GM21390 (cell line): ENCODE data around the gene RPEL1.
"Not testable (repeated sequence)": the region's sequence is repeated elsewhere in the genome, so short reads cannot be mapped to it uniquely, and the experiment has no call there.

Source experiments
- ATAC-seq: cut with Tn5 transposase; IDR thresholded peaks from one replicate; pipeline ENCODE4 v1.9.1; 2021; ENCODE audit not compliant: unreplicated experiment

RPEL1 gene

DNA sequence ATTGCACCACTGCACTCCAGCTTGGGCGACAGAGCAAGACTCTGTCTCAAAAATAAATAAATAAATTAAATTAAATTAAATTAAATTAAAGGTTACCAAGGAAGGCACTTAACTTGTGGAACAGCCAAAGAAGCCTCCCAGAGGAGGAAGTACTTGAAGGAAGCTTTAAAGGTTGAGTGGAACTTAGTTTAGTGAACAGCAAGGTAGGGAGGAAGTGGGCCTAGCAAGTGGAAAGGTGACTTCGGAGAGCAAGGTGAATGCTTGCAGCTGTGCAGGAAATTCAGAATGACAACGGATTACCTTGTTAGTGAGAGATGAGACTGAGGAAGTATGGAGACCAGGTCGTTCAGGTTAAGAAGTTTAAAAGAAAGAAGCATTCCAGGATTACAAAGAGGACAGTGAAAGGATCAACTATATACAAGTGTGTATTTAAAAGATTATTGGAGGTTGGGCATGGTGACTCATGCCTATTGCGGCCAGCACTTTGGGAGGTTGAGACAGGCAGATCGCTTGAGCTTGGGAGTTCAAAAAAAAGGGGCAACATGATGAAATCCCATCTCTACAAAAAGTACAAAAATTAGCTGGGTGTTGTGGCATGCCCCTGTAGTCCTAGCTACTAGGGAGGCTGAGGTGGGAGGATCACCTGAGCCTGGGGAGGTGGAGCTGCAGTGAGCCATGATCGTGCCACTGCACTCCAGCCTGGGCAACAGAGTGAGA, 12.8 kb upstream of the RPEL1 start:
- ATAC-seq = no peak

DNA sequence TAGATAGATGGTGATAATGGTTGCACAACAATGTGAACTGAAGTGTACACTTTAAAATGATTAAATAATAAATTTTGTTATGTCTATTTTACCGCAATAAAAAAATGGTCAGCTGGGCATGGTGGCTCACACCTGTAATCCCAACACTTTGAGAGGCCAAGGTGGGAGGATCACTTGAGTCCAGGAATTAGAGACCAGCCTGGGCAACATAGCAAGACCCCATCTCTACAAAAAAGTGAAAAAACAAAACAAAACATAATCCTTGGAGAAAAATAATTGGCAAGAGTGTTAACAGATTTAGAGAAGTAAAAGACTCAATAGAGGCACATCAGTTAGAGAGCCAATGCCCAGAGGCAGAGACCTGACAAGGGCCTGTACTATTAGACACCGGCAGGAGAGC, 9.9 kb upstream of the RPEL1 start:
- no peak for ATAC-seq

- no peak for ATAC-seq
Observed at GRCh38 chr10:103238506-103239252, 7.0 kb upstream of the RPEL1 start.

DNA sequence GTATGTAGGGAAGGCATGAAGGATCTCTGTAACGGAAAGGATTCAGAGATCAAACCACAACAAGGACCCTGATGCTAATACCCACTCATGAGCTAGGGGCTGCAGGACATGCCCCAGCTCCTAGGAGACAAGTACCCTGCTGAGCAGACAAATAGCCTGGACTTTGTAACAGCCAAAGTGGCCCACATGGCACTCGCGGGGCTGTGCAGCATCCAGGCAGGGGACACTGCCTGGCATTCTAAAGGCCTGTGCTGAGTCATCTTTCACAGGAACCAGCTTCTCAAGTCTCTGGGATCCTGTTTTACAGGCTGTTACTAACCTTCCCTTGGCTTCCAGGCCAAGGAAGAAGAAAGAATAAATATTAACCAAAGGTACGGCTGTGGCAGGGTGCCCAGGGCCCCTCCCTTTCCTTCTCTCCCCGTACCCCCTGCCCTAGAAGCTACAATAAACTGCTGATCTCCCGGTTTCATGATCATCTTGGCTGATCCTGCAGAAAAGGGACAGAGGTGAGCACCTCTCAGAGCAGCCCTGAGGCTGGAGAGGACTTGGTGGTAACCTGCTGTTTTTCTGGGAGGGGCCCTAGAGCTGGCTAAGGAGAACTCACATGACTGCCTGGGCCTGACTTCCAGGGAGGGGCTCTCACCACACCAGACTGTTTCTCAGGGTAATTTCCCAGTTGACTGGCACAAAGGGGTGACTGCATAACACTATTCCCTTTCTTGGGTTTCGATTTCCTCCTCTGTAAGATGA, 4.2 kb upstream of the RPEL1 start:
- ATAC-seq = no peak

DNA sequence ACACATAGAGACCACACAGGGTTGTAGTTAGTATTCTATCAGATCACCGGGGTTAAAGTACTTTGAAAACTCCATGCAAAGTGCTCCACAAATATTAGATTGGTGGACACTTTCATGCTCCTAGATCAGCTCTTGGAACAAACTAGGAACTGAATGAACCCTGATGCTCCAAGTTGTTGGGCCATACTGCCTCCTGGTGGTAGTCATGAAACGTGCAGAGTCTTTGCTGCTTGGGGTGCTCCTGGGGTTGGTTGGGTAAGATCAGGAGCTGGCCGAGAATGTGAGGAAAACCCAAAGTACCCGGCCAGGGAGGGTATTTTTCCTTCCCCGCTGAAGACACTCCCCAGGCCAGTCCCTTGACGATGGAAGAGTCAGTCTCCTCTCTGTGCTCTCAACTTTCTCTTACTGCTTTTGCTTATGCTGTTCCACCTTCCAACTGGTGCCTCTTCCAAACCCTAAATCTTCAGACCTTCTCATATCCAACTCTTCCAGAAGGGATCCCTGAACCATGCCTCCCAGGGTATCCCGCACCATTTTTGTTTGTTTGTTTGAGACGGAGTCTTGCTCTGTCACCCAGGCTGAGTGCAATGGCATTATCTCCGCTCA, 918 bp upstream of the RPEL1 start:
- no peak for ATAC-seq

DNA sequence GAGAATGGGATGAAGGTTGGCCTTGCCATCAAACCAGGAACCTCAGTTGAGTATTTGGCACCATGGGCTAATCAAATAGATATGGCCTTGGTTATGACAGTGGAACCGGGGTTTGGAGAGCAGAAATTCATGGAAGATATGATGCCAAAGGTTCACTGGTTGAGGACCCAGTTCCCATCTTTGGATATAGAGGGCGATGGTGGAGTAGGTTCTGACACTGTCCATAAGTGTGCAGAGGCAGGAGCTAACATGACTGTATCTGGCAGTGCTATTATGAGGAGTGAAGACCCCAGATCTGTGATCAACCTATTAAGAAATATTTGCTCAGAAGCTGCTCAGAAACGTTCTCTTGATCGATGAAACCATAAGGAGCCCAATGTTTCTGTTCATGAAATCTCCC, 637 bp downstream of the RPEL1 start:
- ATAC-seq = no peak

GRCh38 chr10:103254113-103254512, 8.4 kb downstream of the RPEL1 start:
- ATAC-seq = no peak

- ATAC-seq = no peak
Observed at GRCh38 chr10:103254538-103255325, 9.0 kb downstream of the RPEL1 start.

- ATAC-seq = no peak
Observed at GRCh38 chr10:103256613-103257012, 10.9 kb downstream of the RPEL1 start.

DNA sequence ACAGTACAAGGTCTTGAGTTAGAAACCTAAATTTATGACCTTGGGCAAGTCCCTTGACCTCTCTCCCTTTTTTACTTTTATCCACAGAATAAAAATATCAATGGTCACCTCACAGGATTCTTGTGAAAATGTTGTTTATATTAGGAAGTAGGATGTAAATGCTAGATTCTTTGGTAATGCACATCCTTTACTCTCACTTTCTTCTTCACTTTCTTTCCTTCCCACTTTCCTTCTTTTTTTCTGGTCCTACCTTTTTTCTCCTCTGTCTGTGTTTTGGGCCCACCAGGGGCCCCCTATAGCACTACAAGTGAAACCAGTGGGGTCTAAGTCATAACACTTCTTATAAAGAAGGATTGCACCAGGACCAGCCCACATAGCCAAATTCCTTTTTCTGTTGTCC, 12.1 kb downstream of the RPEL1 start:
- ATAC-seq = no peak

DNA sequence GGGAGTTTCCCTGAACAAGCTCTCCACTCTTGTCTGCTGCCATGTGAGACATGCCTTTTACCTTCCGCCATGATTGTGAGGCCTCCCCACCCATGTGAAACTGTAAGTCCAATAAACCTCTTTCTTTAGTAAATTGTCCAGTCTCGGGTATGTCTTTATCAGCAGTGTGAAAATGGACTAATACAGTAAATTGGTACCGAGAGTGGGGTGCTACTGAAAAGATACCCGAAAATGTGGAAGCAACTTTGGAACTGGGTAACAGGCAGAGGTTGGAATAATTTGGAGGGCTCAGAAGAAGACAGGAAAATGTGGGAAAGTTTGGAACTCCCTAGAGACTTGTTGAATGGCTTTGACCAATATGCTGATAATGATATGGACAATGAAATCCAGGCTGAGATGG, 13.2 kb downstream of the RPEL1 start:
- ATAC-seq = not testable (repeated sequence)

GRCh38 chr10:103259989-103260388, 14.3 kb downstream of the RPEL1 start:
- ATAC-seq = no peak

DNA sequence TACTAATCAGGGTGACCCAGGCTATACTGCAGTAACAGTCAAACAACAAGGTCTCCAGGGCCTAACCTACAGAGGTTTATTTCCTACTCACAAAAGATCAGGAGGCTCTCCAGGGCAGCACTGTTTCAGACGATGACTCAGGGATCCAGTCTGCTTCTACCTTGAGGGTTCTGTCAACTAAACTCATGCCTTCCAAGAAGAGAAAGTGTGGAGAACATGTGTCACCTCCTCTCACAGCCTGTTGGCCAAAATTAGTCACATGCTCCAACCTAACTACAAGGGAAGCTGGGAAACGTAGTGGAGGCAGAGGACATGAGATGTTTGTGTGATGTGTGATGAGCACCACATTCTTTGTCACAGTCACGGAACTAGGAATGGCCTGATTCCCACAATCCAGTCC, 16.5 kb downstream of the RPEL1 start:
- ATAC-seq = no peak

- ATAC-seq = no peak
Observed at GRCh38 chr10:103265717-103266329, 20.1 kb downstream of the RPEL1 start.

- no peak for ATAC-seq
Observed at GRCh38 chr10:103273041-103273441, 27.4 kb downstream of the RPEL1 start.

DNA sequence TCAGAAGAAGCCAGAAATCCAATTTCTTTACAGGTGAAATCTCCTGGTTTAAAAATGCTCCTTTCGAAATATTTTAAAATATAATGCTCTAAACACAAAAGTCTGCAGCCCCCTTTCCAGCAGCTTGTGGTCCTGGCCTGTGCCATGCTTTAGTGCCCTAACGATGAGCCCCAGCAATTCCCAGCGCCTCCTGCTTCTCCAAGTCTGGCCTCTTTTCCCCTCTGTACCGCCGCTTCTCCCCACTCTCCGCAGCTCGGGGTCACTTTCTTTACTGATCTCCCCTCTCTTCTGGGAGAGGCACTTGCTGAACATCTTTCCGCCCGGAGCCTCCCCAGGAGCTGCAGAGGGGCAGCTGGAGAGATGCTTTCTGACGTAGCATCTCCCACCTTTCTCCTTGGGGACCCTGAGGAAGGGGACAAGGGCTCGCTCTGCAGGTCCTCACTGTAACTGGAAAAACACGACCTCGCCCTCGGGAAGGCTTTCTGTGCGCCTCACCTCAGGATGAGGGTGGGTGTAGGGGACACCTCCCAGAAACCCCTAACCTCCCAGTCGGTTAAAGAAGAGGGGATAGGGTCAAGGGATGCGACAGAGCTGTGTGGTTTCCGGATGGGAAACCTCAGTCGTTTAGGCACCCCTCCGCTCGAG, 30.7 kb downstream of the RPEL1 start:
- no peak for ATAC-seq

DNA sequence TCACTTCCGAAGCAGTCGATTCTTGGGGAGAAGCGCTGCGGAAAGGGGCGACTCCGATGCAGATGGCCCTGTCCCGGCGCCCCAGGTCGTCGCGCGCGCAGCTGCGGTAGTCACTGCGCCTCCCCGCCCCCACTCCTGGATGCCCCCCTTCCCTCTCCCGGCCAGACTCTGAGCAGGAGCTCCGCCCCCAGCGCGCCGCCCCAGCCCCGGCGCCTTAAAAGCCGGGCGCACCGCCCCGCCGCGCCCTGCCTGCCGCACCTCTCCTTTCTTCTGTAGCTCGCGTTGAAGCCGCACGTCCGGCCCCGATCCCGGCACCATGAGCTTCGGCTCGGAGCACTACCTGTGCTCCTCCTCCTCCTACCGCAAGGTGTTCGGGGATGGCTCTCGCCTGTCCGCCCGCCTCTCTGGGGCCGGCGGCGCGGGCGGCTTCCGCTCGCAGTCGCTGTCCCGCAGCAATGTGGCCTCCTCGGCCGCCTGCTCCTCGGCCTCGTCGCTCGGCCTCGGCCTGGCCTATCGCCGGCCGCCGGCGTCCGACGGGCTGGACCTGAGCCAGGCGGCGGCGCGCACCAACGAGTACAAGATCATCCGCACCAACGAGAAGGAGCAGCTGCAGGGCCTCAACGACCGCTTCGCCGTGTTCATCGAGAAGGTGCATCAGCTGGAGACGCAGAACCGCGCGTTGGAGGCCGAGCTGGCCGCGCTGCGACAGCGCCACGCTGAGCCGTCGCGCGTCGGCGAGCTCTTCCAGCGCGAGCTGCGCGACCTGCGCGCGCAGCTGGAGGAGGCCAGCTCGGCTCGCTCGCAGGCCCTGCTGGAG, 31.4 kb downstream of the RPEL1 start, which contains the start of gene INA:
INA (plus strand) TSS at position 243 of the 817 bp plus-strand sequence; CDS start at position 317, 74 bp downstream.
- ATAC-seq = no peak

DNA sequence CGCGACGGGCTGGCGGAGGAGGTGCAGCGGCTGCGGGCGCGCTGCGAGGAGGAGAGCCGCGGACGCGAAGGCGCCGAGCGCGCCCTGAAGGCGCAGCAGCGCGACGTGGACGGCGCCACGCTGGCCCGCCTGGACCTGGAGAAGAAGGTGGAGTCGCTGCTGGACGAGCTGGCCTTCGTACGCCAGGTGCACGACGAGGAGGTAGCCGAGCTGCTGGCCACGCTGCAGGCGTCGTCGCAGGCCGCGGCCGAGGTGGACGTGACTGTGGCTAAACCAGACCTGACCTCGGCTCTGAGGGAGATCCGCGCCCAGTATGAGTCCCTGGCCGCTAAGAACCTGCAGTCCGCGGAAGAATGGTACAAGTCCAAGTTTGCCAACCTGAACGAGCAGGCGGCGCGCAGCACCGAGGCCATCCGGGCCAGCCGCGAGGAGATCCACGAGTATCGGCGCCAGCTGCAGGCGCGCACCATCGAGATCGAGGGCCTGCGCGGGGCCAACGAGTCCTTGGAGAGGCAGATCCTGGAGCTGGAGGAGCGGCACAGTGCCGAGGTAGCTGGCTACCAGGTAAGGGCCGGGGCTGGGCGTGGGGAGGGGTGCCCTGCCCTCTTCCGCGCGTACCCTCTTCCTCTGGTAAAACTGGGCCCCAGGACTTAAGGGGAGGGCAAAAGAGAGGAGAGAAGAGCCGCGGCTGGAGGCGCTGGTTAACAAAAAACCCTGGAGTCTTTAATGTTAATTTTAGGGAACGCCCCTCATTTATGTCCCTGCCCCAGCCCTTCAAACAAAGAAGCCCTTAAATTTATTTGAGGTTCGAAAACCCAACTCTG, 32.2 kb downstream of the RPEL1 start:
- no peak for ATAC-seq
